Karpas-422 (cell line): Measurements from ENCODE around the gene SNORC. TPM values are rescaled to one million over a fixed set of nuclear protein-coding genes. Genes with fewer than 3 reads are reported as not detected.

Experiments used
- DNase-seq: peaks from one replicate; pipeline ENCODE4 v3.0.0-alpha.2; 2015
- H2AFZ ChIP-seq: fragments of 200-600 bp; sonication (generic); 2 replicates; pipeline ENCODE4 v1.6.1; 2014; ENCODE audit warnings: antibody characterized with exemption, low read length, mixed read lengths
- H3K27ac ChIP-seq: fragments of 200-600 bp; sonication (generic); 2 replicates; pipeline ENCODE4 v1.5.1; 2014; ENCODE audit warnings: mild to moderate bottlenecking, low read length, moderate library complexity
- H3K27me3 ChIP-seq: fragments of 200-600 bp; sonication (generic); 2 replicates; pipeline ENCODE4 v1.6.1; 2014; ENCODE audit warnings: low read length, mixed read lengths
- H3K36me3 ChIP-seq: fragments of 200-600 bp; sonication (generic); 2 replicates; pipeline ENCODE4 v1.6.1; 2014; ENCODE audit warnings: low read length, mixed read lengths; ENCODE audit not compliant: insufficient read depth
- H3K4me1 ChIP-seq: fragments of 200-600 bp; sonication (generic); 2 replicates; pipeline ENCODE4 v1.6.1; 2014; ENCODE audit warnings: mild to moderate bottlenecking, low read length, mixed read lengths
- H3K4me2 ChIP-seq: fragments of 200-600 bp; sonication (generic); 2 replicates; pipeline ENCODE4 v1.6.1; 2014; ENCODE audit warnings: low read length, low read depth, mild to moderate bottlenecking; ENCODE audit not compliant: poor library complexity, severe bottlenecking
- H3K4me3 ChIP-seq: fragments of 200-600 bp; sonication (generic); 2 replicates; pipeline ENCODE4 v1.5.1; 2014; ENCODE audit warnings: mild to moderate bottlenecking, antibody characterized with exemption, low read length, mixed read lengths
- H3K79me2 ChIP-seq: fragments of 200-600 bp; sonication (generic); 2 replicates; pipeline ENCODE4 v1.6.1; 2014; ENCODE audit warnings: mild to moderate bottlenecking, low read length, mixed read lengths
- H3K9ac ChIP-seq: fragments of 200-600 bp; sonication (generic); 2 replicates; pipeline ENCODE4 v1.6.0; 2014; ENCODE audit warnings: low read length
- H3K9me2 ChIP-seq: fragments of 200-600 bp; sonication (generic), shearing (Covaris generic); replicated peaks from 2 replicates; pipeline ENCODE4 v1.6.0; 2014; ENCODE audit warnings: mild to moderate bottlenecking, low read length, moderate library complexity; ENCODE audit not compliant: insufficient read depth
- H3K9me3 ChIP-seq: fragments of 300-700, 200-600 bp; sonication (generic); 2 replicates; pipeline ENCODE4 v1.6.1; 2014; ENCODE audit warnings: low read length, mixed read lengths
- H4K20me1 ChIP-seq: fragments of 200-600 bp; sonication (generic); 2 replicates; pipeline ENCODE4 v1.6.1; 2014; ENCODE audit warnings: mild to moderate bottlenecking, antibody characterized with exemption, low read length, low read depth; ENCODE audit not compliant: insufficient read depth
- total RNA-seq: library from RNA; depleted of rRNA; stranded (reverse); fragments of >200 nt; shearing (Covaris generic); gene quantifications from 2 replicates; pipeline ENCODE4 v1.2.3, GENCODE V29; 2014; ENCODE audit warnings: low replicate concordance

The SNORC gene
- total RNA-seq, 1 experiment from 2014 or later: 1.2 TPM

DNA sequence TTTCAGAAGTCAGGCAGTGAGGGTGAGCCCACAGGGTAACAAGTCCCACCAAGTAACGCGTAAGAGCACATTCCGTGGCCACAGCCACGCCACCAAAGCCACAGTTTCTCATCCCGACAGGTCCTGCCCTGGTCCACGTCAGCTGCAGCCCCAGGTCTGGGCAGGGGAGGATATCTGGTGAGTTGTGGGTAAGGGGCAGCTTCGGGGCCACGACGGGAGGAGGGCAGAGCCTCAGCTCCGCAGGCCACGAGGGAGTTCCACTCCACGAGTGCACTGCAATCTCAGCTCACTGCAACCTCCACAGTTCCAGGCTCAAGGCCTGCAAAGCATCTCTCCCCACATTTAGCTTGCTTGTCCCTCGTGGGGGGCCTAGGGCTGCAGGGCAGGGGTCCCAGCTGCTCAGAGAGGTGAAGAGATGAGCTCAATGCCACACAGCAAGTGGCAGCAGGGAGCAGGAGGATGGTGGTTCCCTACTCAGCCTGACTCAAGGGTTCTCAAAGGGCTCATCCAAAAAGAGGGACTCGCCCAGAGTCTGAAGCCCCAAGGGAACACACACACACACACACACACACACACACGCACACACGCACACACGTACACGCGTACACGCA, 12.5 kb downstream of the SNORC start:
- Histone ChIP-seq H4K20me1 (no peaks in the 10 kb centered on the region), H3K9me2 (no peaks in the 10 kb centered on the region), H3K9ac (no peak overlapping the region), H3K36me3 (no peaks in the 10 kb centered on the region), H3K27ac (no peak overlapping the region), H3K27me3 (no peaks in the 10 kb centered on the region), H3K4me2 (no peak overlapping the region), H3K79me2 (no peaks in the 10 kb centered on the region), H3K4me1 (no peaks in the 10 kb centered on the region), H3K9me3 (no peaks in the 10 kb centered on the region), H2AFZ (no peak overlapping the region), H3K4me3 (no peak overlapping the region)
- DNase-seq: no peak

DNA sequence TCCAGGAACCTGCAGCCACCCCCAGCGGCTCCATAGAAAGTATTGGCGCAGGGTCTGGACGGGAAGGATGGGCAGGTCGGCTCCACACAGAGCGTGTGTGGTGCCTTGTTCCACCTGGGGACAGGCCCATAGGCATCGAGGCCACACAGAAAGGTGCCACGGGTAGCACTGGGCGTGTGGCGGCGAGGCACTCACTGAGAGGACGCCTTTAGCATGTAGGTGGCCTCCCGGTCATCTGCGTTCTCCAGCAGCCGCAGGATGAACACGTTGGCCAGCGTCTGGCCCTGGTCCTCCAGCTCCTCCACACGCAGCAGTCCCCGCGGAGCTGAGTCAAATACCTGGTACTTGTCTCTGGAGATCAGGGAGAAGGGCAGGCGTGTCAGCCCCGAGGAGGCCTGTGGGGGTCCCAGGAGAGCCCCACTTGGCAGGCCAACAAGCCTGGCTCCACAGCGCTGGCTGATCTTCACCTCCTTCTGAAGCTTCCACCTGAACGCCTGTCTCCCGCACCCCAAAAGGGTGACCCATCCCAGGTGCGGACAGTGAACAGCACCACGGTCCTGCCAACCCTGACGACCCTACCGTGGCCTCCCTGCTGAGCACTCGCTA, 13.2 kb downstream of the SNORC start:
- no peaks in the 10 kb centered on the region for H3K27me3 ChIP-seq
- no peak overlapping the region for H3K4me2 ChIP-seq
- no peaks in the 10 kb centered on the region for H3K79me2 ChIP-seq
- H3K9ac ChIP-seq: no peak overlapping the region
- no peak overlapping the region for H3K27ac ChIP-seq
- H3K9me2 ChIP-seq: no peaks in the 10 kb centered on the region
- DNase-seq: no peak
- H3K9me3 ChIP-seq: no peaks in the 10 kb centered on the region
- H4K20me1 ChIP-seq: no peaks in the 10 kb centered on the region
- H3K4me1 ChIP-seq: no peaks in the 10 kb centered on the region
- no peak overlapping the region for H2AFZ ChIP-seq
- no peak overlapping the region for H3K4me3 ChIP-seq
- H3K36me3 ChIP-seq: no peaks in the 10 kb centered on the region

DNA sequence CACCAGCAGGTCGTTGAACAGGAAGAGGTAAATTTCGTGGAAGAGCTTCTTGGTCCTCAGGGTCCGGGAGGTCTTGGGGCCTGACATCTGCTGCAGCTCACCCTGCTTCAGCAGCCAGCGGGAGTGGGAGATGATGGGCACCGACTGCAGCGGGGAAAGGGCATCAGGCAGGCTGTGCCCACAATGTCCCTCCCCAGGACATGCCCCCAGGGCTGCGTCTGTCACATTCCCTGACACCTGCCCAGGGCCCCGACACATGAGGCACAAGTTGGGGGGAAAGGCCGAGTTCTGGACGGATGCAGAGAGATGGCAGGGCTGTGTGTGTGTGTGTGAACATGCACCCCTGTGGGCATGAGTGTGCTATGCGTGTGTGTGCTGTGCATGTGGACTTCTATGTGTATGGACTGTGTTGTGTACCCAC, 13.9 kb downstream of the SNORC start:
- no peak overlapping the region for H3K27ac ChIP-seq
- DNase-seq: no peak
- no peak overlapping the region for H3K4me2 ChIP-seq

DNA sequence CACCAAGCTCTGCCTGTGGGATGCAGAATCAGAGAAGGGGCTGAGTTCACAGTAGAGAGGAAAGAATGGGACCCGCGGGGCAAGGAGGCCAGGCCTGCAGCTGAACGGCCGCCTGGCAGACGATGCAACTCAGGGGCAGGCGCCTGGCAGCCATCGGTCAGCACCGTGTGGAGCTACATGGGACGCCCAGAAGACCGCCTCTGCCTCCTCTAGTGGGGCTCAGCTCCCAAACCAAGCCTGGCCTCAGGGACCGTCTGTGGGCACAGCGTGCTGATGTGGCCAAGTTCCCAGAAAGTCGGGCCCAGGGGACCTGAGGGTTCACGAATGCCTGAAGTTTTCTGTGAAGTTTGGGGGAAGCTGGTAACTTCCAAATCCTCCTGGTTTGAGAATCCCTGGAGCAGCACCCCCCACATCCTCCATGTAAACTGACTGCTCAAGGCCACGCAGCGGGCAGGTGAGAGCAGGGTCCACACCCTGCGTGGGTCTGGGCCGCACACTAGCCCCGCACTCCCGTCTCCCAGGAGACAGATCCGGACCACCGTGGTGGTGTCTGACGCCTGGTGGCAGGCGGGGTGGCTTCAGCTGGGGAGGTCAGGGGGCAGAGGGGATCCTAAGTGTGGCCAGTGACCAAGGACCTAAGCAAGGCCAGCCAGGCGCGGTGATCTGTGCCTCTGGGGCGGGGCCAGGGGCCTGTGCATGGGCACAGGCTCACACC, 14.6 kb downstream of the SNORC start:
- no peak overlapping the region for H3K4me2 ChIP-seq
- H3K9me3 ChIP-seq: no peaks in the 10 kb centered on the region
- no peaks in the 10 kb centered on the region for H3K79me2 ChIP-seq
- H4K20me1 ChIP-seq: no peaks in the 10 kb centered on the region
- no peaks in the 10 kb centered on the region for H3K9me2 ChIP-seq
- no peaks in the 10 kb centered on the region for H3K36me3 ChIP-seq
- DNase-seq: no peak
- H3K4me3 ChIP-seq: no peak overlapping the region
- no peak overlapping the region for H2AFZ ChIP-seq
- H3K4me1 ChIP-seq: no peaks in the 10 kb centered on the region
- H3K27ac ChIP-seq: no peak overlapping the region
- H3K9ac ChIP-seq: no peak overlapping the region
- H3K27me3 ChIP-seq: no peaks in the 10 kb centered on the region

More for the DNA sequence above, 13.9 kb downstream of the SNORC start:
- Histone ChIP-seq H3K9me2 (no peaks in the 10 kb centered on the region), H3K27me3 (no peaks in the 10 kb centered on the region), H3K79me2 (no peaks in the 10 kb centered on the region), H2AFZ (no peak overlapping the region), H3K9me3 (no peaks in the 10 kb centered on the region), H4K20me1 (no peaks in the 10 kb centered on the region), H3K9ac (no peak overlapping the region), H3K4me1 (no peaks in the 10 kb centered on the region), H3K36me3 (no peaks in the 10 kb centered on the region), H3K4me3 (no peak overlapping the region)

DNA sequence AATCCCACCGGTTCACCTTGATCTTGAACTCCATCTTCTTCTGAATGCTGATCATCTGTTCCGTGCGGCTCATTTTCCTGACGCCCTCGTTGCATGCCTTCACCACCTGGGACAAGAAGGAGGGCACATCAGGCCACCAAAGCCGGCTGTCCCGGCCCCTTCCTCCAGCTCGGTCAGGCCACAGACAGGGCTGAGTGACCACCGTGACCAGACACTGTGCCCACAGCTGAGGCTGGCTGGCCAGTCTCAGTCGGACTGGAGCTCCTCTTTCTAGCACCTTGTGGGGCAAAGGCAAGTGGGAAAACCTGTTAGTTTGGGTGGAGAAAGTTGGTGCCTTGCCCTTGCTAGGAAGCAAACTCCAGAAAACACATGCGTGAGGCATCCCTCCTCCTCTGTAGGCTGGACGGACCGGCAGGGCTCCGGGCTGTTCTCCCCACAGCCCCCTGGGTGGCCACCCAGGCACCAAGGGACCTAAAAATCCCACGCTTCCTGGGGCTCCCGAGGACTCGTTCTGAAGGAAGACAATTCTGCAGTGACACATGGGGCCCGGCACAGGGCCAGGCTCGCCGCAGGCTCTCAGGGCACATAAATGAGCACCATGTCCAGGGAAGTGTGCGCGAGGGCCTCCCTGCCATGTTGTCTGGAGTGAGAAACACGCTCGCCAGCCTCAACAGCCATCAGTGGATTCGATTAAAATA, 15.3 kb downstream of the SNORC start:
- no peak for DNase-seq
- Histone ChIP-seq H3K4me3 (no peak overlapping the region), H3K27ac (no peak overlapping the region), H3K27me3 (no peaks in the 10 kb centered on the region), H3K4me1 (no peaks in the 10 kb centered on the region), H3K4me2 (no peak overlapping the region), H3K9me3 (no peaks in the 10 kb centered on the region), H3K9me2 (no peaks in the 10 kb centered on the region), H4K20me1 (no peaks in the 10 kb centered on the region), H3K36me3 (no peaks in the 10 kb centered on the region), H2AFZ (no peak overlapping the region), H3K9ac (no peak overlapping the region), H3K79me2 (no peaks in the 10 kb centered on the region)

DNA sequence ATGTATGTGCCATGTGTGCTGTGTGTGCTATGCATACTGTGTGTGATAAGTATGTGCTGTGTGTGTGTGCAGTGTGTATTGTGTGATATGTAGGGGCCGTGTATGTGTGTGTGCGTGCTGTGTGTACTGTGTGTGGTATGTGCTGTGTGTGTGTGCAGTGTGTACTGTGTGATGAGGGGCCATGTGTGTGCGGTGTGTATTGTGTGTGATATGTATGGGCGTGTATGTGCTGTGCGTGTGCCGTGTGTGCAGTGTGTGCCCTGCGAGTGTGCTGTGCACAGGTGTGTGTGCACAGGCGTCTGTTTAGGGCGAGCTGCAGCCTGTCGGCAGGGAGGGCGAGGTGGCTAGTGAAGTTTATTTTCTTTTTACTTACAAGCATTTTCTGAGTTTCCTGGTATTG, 16.1 kb downstream of the SNORC start:
- H3K9me3 ChIP-seq: no peaks in the 10 kb centered on the region
- H2AFZ ChIP-seq: no peak overlapping the region
- H3K79me2 ChIP-seq: no peaks in the 10 kb centered on the region
- H3K36me3 ChIP-seq: no peaks in the 10 kb centered on the region
- no peaks in the 10 kb centered on the region for H3K27me3 ChIP-seq
- H3K4me3 ChIP-seq: no peak overlapping the region
- no peak overlapping the region for H3K27ac ChIP-seq
- H4K20me1 ChIP-seq: no peaks in the 10 kb centered on the region
- DNase-seq: no peak
- H3K9me2 ChIP-seq: no peaks in the 10 kb centered on the region
- H3K4me1 ChIP-seq: peaks cover 6% of the 10 kb centered on the region; the same call in 1 of the 2 replicates
- no peak overlapping the region for H3K4me2 ChIP-seq
- no peak overlapping the region for H3K9ac ChIP-seq

DNA sequence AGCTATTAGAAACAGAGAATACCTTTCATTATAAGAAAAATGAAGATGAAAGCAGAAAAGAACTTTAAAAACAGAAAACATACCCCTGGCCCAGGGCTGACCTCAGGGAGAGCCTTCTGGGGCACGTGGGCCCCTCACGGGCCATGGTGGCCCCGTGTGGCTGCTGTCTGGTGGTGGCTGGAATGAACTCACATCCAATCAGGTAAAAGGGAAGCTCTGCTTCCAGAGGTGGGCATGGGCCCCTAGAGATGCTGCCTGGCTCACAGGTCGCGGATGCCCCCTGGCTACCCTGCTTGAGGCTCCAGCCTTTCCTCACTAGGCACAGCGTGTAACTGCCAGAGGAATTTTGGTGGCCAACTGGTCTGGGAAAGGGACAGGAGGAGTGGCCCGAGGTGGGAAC, 16.6 kb downstream of the SNORC start:
- H3K4me1 ChIP-seq: peaks cover 6% of the 10 kb centered on the region; the same call in 1 of the 2 replicates
- H3K27me3 ChIP-seq: no peaks in the 10 kb centered on the region
- no peaks in the 10 kb centered on the region for H3K36me3 ChIP-seq
- no peaks in the 10 kb centered on the region for H4K20me1 ChIP-seq
- H3K4me2 ChIP-seq: no peak overlapping the region
- no peaks in the 10 kb centered on the region for H3K9me3 ChIP-seq
- DNase-seq: no peak
- H3K9ac ChIP-seq: no peak overlapping the region
- H2AFZ ChIP-seq: no peak overlapping the region
- H3K4me3 ChIP-seq: no peak overlapping the region
- H3K27ac ChIP-seq: no peak overlapping the region
- H3K79me2 ChIP-seq: no peaks in the 10 kb centered on the region
- H3K9me2 ChIP-seq: no peaks in the 10 kb centered on the region
